ELF-1 (cell line): ENCODE results near the gene NAT9.
A peak's percentile ranks its signal among the peaks of the same experiment; 100 is the strongest.

ENCODE experiments used
- DNase-seq: peaks from one replicate; pipeline ENCODE4 v3.0.0-alpha.2; 2016; ENCODE audit warnings: low read depth, low spot score

The NAT9 gene

DNA sequence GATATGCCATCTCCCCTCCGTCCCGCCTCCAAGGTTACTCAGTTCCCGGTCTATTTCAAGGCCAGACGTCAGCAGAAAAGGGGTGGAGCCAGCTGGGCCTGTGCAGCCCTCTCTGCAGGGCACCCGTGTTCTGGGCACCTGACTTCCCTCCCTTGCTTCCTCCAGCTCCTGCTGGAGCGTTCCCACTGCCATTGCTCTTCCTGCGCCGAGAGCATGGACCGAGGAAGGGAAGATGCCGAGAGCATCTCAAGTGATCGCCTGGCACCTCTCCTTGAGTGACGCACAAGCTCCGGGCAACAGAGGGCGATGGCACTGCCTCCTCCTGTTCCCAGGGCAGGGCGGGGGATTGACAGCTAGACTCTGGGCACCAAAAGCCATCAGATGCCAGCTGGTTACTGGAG, 29.4 kb upstream of the NAT9 start:
- DNase-seq = no peak

DNA sequence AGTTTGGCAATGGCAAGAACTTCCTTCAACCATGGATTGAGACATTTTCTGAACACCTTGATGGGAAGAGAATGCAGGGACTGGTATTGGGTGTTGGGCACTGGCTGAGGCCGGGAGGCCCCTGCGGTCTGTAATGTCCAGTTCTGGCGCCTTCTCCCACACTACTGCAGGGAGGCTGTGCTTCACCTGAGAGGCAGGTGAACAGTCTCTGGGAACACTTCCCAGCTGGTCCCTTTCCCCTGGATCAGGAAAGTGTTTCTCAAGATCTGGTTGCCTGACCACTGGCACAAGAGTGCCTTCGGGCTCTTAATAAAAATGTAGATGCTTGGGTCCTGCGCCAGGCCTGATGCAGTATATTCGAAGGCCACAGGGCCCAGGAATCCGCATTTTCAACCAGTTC, 28.5 kb upstream of the NAT9 start:
- no peak for DNase-seq

DNA sequence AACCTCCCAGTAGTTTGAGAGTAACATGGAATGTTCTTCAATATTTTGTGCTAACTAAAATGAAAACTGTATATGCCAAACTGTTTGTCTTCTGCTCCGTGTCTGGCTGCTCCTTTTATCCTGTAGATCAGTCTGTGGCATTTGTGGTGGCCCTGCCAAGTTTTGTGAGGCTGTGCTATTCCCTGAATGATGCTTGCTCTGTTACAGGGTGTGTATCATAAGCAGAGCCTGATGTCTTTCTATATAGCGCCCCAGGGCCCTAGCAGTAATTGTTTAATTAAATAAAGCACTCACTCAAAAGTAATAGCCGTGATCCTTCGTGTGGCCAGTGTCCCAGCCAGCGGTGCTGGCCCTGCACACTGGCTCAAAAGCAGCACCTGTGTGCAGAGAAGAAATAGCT, 27.8 kb upstream of the NAT9 start:
- no peak for DNase-seq

DNA sequence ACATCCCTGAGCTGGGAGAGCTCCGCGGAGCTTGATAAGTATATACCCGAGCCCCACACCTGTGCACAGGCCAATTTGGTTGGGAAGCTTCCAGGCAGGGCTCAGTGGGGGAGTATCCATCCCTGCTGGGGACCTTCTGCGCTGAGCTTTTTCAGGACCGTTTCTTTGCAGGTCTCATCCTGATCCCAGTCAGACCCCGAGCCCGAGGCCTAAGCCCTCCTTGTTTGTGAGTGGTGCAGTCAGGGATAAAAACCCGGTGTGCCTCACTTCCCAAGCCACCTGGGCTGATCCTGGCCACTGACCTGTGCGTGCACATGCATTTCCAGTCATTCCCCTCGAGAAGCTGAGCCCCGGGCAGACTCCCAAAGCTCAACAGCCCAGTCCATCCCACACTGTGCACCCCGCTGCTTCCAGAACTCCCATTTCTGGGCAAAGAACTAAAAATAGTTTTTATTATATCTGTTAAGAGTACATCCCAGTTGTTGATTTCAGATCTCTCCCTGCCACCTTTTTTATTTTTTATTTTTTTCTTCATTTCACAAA, 27.3 kb upstream of the NAT9 start:
- no peak for DNase-seq

DNA sequence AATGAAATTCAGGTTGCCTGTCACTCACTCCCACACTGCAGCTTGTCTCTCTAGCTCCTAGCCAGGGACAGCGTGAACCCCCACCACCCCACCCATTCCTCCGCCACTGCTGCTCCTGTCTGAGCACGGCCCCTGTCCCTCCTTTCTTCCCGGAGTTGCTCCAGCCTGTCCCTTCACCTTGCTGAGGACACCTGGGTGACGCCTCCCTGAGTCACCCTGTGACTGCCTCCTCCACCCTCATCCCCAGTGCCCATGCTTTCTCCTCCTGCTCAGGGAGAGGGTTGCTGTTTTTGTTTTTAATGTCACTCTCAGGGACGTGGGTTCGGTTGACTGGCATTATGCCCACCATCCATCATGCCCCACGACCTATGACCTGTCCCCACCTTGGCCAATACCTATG, 25.8 kb upstream of the NAT9 start:
- DNase-seq = no peak

DNA sequence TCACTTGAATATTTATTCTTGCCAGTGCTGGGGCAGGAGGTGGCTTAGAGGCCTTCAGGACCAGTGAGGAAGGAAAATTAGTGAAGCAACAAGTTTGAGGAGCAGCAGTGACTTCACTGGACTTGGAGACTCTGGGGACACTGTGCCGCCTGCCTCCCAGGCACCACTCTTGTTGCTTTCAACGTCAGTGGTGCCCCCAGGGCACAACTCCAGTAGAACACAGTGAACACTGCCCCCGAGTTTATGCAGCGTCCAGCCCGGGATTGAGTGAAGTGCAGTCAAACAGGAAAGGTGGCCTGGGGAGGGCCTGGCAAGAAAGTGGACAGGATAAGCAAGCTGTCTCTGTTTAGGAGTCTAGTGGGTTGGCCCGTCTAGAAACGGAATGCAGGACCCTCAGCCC, 24.4 kb upstream of the NAT9 start:
- peak; percentile 41 for DNase-seq

DNA sequence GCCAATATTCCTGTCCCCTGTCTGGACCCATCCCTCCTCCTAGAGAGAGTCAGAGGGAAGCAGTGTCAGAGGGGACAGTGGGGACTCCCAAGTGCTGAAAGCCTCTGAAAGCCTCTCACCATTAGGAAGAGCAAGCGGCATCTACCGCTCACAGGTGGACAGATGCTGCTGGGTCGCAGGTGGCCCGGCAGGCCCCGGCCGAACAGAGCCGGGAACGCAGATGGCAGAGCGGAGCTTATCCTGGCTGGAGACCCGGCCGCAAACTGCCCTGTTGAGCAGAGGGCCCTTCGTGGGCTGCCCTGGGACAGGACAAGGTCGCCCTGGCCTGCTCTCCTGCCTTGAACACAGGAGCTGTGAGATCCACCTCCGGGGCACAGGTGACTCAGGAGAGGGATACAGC, 23.0 kb upstream of the NAT9 start:
- DNase-seq = no peak

DNA sequence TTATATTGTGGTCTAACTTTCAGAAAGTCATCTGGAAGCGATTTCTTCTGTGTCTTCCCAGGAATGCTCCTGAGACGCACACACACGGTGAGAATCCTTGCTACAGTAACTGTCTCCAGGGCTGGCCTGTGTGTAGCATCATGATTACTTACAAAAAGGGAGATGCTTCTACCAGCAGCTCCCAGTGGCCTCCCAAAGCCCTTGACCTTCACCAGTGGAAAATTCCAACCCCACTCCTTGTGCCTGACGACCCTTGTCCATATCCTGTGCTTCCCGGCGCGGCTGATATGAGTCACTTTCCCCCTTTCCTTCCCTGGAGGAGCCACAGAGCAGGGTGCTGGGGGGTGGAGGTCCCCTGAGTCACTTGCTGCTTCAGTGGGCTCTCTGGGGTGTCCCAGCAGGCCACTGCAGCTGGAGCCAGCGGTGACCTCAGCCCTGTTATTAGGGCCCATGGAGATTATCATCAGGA, 22.1 kb upstream of the NAT9 start:
- no peak for DNase-seq

DNA sequence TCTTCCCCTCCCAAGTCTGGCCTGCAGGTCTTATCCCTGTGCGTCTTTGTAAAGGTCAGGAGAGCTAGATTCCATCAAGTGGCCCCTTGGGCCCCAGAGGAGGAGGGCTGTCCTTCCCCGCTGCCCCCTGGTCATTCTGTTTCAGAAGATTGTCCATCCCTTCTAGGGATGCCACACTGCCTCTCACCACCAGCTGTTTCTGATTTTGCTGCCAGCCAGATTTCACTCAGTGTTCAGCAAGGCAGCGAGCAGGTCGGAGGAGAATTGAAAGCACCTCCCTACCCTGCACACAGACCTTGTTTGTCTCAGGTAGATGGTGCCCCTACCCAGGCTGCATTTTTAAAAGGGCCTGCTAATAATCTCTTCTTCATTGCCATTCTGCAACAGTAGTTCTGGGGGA, 21.7 kb upstream of the NAT9 start:
- no peak for DNase-seq

DNA sequence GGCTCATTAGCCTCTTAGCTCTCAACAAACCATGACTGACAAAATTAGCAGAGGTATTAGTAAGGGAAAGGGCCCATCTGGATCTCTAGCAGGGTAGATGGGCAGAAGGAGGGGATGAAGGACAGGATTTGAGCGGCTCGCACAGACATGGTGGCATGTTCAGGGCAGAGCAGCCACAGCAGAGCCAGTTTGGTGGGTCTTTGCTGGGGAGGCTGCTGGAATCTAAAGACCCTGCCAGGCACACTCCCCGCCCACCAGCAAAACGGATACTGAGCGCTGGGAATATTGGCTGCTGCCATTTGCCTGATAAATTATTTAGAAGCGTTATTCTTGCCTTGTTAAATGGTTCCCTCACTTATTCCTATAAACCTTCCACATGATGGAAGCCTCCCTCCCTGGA, 20.7 kb upstream of the NAT9 start:
- DNase-seq = no peak

DNA sequence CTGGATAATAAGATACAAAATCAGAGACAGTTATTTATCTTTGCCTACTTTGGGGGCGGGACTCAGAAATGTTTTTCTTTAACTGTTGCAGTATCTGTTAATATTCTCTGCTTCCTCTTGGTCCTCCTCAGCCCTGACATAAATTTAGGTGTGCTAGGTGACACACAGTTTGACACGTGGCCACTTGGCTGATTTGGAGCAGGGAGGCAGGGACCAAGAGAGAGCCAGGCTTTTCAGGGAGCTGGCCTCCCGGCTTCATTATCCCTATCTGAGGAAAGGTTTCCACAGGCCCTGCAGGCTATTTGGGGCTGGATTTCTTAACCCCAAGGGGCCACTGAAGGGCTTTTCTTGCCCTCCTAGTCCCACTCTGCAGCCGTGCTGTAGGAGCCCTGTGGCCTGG, 20.1 kb upstream of the NAT9 start:
- DNase-seq = no peak

DNA sequence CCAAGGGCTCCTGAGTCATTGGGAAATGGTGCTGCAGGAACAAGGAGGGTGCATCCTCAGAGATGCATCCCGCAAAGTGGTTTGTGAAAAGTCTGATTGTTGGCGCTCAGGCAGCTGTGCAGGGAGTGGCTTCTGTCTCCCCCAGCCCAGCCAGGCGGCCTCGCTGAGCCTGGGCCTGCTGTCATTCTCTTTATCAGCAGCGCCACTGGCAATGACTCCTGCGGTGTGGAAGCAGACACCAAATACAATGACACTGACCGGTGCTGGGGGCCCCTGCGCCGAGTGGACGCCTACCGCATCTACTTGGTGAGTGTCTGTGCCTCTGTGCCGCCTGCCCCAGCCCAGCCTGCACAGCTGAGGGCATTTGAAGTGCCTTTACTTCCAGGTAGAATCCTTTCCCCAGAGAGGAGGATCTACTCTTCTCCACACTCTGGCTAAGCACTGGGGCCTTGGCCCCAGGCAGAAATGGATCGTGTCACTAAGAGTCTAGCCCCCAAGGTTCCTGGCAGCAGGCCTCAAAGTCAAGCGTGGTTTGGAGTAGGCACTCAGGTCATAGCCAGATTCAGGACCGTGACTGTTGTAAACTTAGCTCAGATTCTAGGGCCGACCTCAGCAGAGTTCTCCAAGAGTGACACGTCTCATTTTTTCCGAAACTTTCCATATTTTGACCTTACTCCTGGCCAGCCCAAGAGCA, 19.3 kb upstream of the NAT9 start:
- DNase-seq = no peak

DNA sequence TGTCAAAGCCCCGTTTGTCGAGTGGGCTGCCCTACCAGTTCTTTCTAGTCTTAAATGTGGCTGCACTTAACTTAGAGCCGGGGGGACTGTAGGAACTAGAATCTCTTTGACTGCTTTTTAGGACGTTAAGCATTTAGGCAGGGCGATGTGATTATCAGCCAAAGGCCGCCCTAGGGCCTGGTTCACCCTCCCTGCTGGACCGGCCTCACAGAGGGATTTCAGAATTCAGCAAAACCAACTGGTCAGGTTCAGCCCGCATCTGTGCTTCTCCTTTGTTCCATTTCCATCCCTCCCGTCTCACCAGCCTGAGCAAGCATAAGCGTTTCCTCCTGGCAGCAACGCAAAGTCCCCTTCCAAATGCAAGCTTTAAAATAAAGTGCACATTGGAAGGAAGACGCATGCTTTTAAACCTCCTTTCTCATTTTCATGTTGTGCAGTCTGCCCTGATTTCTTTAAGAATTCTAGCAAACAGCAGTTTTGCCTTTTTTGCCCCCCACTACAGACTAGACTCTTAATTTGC, 16.5 kb upstream of the NAT9 start:
- DNase-seq = no peak

DNA sequence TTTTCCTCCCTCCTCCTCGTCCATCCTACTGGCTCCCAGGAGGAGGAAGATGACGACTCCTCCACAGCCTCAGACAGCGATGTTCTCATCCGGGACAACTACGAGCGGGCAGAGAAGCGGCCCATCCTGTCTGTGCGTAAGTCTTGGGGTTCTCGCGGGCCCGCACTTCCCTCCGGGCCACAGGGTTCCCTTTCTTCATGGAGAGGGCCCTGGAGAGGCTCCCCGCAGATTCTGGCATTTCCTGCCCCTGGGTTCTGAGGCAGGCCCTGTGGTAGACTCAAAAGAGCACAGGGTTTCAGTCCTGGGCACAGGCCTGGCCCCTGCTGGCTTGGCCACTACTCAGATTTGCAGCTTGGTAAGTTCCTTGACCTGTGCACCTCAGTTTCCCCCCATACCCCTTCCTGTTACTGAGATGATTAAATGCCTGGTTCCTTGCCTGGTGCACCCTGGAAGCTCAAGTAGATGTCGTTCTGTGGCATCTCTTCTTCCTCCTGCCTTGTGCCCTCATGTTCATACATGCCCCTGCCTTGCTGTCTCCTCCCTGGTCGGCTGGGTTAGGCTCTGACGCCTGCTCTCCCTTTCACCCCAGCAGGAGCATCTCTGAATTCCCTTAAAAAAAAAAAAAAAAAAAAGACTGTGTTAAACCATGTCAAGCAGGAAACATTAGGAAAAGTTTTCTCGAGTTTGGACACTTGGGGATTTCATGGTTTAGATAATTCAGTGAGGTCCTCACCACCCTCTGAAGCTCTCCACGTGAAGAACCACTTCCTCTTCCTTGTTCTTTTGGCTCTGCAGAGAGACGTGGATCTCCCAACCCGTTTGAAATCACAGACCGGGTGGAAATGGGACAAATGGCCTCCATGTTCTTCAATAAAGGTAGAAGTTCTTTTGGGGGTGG, 14.3 kb upstream of the NAT9 start:
- no peak for DNase-seq

DNA sequence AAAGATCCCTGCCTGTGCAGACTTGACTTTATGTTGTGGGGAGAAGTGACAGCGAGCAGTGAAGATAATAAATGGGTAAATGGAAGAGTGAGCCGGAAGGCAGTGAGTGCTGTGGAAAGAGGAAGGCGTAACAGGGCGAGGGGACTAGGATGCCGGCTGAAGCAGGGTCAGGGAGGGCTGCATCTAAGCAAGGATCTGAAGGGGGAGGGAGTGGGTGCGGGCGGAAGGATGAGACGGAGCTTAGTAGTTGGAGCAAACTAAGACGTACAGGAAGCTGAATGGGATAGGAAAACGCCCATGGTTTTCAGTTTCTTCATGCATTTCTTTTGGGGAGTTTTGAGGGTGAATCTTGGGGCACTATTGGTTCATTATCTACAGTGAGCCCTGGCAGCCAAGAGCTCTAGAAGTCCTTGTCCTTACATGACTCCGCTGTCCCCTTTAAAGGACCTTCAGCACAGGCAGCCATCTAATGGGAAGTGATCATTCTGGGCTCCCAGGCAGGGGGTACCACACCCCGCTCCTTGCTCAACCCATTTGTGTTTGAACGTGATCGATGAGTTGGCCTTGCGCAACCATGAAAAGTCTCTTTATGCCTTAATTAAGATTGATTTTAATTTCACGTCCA, 10.4 kb upstream of the NAT9 start:
- no peak for DNase-seq

DNA sequence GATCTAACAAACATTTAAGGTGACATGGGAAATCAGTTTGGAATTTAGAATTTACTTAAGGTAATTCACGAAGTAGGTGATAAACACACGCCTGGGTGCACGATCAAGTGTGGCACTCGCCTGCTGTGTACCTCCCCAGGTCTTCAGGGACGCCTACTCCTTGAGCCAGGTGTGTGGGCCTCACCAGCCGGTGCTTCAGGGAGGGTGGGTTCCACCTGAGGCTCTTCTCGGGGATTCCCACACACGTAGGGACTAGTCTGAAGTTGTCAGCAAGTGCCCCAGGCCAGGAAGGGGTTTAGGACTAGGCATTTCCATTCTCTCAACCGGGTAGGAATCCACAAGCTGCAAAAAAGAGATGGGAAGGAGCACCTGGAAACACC, 9.8 kb upstream of the NAT9 start:
- no peak for DNase-seq

DNA sequence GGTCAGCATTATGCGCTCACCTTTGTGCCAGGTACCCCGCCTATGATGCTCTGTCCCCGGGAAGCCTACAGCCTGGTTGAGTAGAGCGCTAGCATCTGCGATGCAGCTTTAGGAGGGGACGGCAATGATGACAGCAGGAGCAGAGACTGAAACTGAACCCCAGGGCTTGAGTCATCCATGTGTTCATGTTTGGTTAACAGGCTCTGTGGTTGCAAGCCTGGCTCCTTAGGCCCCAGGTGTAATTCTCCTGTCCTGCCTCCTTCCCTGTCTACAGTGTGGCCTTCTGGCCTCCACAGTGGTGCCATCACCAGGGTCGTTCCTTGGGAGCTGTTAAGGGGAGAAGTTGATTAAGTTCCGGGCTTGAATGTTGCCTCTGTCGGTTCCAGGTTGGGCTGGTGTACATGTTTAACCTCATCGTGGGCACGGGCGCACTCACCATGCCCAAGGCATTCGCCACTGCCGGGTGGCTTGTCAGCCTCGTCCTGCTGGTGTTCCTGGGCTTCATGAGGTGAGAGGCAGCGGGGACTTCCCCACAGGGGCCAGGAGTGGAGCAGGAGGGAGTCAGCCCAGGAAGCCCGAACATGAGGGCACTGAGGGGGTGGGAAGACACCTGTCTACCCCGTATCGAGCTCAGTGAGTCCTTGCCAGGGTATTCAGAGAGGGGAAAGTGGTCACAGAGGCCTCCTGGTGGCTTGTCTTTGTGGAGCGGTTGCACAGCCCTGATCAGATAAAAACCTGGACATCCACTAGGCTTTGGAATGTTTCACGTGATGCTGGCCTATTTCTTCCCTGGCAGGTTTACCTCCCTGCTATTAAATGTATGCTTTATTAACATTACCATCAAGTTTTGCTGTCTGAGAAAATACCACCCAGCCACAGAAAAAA, 9.2 kb upstream of the NAT9 start:
- no peak for DNase-seq

DNA sequence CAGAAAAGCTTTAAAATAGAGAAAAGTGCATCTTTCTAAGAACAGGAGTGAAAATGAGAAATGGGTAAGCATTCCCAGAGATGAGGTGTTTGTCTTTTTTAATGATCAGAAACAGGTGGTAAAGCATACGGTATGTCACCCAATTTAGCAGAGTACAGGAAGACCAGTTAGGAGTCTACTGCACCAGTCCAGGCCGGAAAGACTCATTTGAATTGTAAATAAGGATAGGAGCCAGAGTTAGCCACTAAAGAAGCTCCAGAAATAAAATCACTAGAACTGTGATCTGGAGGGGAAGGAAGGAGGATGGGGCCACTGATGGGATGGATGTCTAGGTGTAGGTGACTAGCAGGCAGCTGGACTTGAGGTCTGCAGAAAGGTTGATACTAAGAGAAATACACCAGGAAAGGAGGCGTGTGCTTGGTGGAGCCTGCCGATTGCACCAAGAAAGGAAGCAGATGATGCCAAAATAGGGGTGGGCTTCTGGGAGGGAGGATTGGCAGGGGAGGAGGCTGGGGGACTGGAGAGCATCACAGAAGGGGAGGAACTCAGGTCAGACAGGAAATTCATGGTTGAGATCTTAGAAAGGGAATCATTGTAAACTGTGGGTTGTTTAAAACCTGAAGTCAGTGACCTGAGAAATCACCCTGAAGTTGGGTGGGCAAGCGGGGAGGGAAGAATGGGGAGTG, 8.1 kb upstream of the NAT9 start:
- no peak for DNase-seq

DNA sequence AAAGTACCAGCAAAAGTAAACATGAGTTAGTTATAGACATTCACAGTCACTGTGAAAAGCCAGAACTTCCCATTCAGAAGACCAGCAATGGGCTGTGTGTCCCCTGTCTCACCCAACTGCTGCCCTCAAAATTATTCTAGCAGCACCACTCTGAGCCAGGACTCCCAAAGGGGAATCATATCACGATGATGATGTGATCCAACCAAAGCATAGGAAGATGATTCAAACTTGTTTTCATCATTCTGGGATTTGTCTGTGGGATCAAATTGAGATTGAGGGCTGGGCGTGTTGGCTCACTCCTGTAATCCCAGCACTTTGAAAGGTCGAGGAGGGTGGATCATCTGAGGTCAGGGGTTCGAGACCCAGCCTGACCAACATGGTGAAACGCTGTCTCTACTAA, 6.4 kb upstream of the NAT9 start:
- DNase-seq = no peak

DNA sequence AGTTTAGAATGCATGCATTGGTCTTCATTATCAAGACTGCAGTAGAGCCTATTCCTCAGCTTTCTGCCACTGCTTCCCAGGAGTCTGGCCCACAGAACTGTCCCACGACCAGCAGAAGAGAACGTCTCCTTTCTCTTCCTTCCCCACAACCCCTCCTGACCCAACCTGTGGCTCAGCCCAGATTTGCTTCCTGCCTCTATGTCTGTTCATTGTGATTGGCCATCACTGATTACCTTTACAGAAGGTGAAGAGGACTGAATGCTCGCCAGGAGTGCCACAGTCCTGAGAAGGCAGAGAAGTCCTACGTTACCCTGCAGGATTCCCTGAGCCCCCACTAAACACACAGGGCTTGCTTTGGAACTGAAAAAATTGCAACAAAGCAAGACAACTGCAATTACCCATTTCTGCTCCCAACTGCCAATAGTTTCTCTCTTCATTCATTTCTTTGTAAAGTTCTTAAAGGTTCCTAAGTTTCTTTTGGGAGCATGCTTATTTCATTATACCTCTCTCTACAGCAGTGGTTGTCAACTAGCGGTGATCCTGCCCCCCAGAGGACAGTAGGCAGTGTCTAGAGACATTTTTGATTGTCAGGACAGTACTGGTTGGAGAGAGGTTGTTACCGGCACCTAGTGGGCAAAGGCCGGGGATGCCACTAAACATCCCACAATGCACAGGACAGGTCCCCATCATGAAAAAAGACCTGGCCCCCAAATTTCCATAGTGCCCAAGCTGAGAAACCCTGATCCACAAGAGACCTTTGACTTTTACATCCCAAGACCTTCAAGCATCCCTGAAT, 4.5 kb upstream of the NAT9 start:
- no peak for DNase-seq
